Endodermal cell (in vitro differentiated cells): ENCODE data around the gene GALNT5. TPM values are rescaled to one million over a fixed set of nuclear protein-coding genes. Genes with fewer than 3 reads are reported as not detected.

Experiments
- DNase-seq: peaks from one replicate; pipeline ENCODE4 v3.0.0-alpha.2; 2017
- H3K27ac ChIP-seq: 2 replicates; pipeline ENCODE4 v1.5.1; 2013; ENCODE audit warnings: mild to moderate bottlenecking, low read depth, low read length, moderate library complexity
- H3K27me3 ChIP-seq: 2 replicates; pipeline ENCODE4 v1.6.1; 2013; ENCODE audit warnings: mild to moderate bottlenecking, low read length, moderate library complexity; ENCODE audit not compliant: insufficient read depth, control insufficient read depth, poor library complexity, severe bottlenecking
- H3K36me3 ChIP-seq: 2 replicates; pipeline ENCODE4 v1.7.0; 2013; ENCODE audit warnings: mild to moderate bottlenecking, low read length, moderate library complexity; ENCODE audit not compliant: control insufficient read depth, insufficient read depth
- H3K4me1 ChIP-seq: one replicate; pipeline ENCODE4 v1.7.0; 2013; ENCODE audit warnings: low read length; ENCODE audit not compliant: control insufficient read depth, insufficient read depth
- H3K4me3 ChIP-seq: 2 replicates; pipeline ENCODE4 v1.5.1; 2013; ENCODE audit warnings: mild to moderate bottlenecking, low read length, moderate library complexity
- H3K9ac ChIP-seq: 2 replicates; pipeline ENCODE4 v1.6.1; 2013; ENCODE audit warnings: mild to moderate bottlenecking, low read length, moderate library complexity; ENCODE audit not compliant: poor library complexity, severe bottlenecking; ENCODE audit errors: extremely low read depth
- H3K9me3 ChIP-seq: 2 replicates; pipeline ENCODE4 v1.6.1; 2013; ENCODE audit warnings: mild to moderate bottlenecking, low read length, moderate library complexity; ENCODE audit not compliant: control insufficient read depth
- H3K27ac Mint-ChIP-seq: 2 replicates; pipeline ENCODE4 v1.8.0; 2020; ENCODE audit warnings: mixed read lengths
- H3K27me3 Mint-ChIP-seq: 2 replicates; pipeline ENCODE4 v1.8.0; 2021; ENCODE audit warnings: mild to moderate bottlenecking, mixed read lengths; ENCODE audit not compliant: insufficient read depth
- H3K36me3 Mint-ChIP-seq: 2 replicates; pipeline ENCODE4 v1.8.0; 2020; ENCODE audit warnings: low read depth, mixed read lengths
- H3K4me1 Mint-ChIP-seq: 2 replicates; pipeline ENCODE4 v1.8.0; 2020; ENCODE audit warnings: mixed read lengths
- H3K4me3 Mint-ChIP-seq: 2 replicates; pipeline ENCODE4 v1.8.0; 2020; ENCODE audit warnings: mild to moderate bottlenecking, moderate library complexity, mixed read lengths
- H3K9me3 Mint-ChIP-seq: 2 replicates; pipeline ENCODE4 v1.8.0; 2020; ENCODE audit warnings: mild to moderate bottlenecking, mixed read lengths
- WGBS, 2 experiments: methylation state at CpG; one replicate each; pipeline versions ENCODE4 v1.1.5 to v1.1.7; 2013; ENCODE audit warnings: missing lambda C conversion rate in 2 of 2, mixed read lengths in 1 of 2; ENCODE audit not compliant: insufficient coverage in 1 of 2, insufficient read length in 1 of 2; 5-methylcytosine and 5-hydroxymethylcytosine counted together
- total RNA-seq, 2 donors: library from RNA; stranded (reverse); fragmentation: NEBNext Ultra II Directional in 1 of 2; extraction: Animal tissue kit (Norgen Biotek cat#: 25700) in 1 of 2; gene quantifications; 2 replicates in 1 of 2; 3 replicates in 1 of 2; pipeline ENCODE4 v1.2.1, GENCODE V29; 2021
- TF ChIP-seq, protein P1 (sequence below): fragments of 200-600 bp; sonication (generic); conservative IDR thresholded peaks from 2 replicates; pipeline ENCODE4 v1.5.0; 2021; ENCODE audit warnings: antibody characterized with exemption, mild to moderate bottlenecking

The GALNT5 gene
- total RNA-seq, 2 donors from 2014 or later = 0.11 TPM; not detected in 1

DNA sequence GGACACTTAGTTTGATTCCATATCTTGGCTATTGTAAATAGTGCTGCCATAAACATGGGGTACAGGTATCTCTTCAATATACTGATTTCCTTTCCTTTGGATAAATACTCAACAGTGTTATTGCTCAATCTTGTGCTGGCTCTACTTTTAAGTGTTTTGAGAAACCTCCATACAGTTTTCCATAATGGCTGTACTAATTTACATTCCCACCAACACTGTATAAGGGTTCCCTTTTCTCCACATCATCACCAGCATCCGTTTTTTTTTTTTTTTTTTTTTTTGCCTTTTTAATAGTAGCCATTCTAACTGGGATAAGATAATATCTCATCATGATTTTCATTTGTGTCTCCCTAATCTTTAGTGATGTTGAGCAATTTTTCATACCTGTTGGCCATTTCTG lies 29.9 kb upstream of the GALNT5 start:
- no peaks in the 10 kb centered on the region for H3K9me3 Mint-ChIP-seq
- H3K4me3 Mint-ChIP-seq = no peak overlapping the region
- Histone ChIP-seq H3K4me1 (no peaks in the 10 kb centered on the region), H3K27ac (no peak overlapping the region), H3K4me3 (no peak overlapping the region), H3K9me3 (no peaks in the 10 kb centered on the region), H3K9ac (no peak overlapping the region), H3K27me3 (no peaks in the 10 kb centered on the region), H3K36me3 (no peaks in the 10 kb centered on the region)
- 80% methylated on average over 1 of the region's 1 CpG; no CpG with 5 or more reads in 1 of the 2 experiments for WGBS, 2 experiments
- H3K4me1 Mint-ChIP-seq = no peaks in the 10 kb centered on the region
- H3K27ac Mint-ChIP-seq = no peak overlapping the region
- TF ChIP-seq, protein P1, sequence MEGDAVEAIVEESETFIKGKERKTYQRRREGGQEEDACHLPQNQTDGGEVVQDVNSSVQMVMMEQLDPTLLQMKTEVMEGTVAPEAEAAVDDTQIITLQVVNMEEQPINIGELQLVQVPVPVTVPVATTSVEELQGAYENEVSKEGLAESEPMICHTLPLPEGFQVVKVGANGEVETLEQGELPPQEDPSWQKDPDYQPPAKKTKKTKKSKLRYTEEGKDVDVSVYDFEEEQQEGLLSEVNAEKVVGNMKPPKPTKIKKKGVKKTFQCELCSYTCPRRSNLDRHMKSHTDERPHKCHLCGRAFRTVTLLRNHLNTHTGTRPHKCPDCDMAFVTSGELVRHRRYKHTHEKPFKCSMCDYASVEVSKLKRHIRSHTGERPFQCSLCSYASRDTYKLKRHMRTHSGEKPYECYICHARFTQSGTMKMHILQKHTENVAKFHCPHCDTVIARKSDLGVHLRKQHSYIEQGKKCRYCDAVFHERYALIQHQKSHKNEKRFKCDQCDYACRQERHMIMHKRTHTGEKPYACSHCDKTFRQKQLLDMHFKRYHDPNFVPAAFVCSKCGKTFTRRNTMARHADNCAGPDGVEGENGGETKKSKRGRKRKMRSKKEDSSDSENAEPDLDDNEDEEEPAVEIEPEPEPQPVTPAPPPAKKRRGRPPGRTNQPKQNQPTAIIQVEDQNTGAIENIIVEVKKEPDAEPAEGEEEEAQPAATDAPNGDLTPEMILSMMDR = no peak
- DNase-seq = no peak
- no peaks in the 10 kb centered on the region for H3K36me3 Mint-ChIP-seq
- H3K27me3 Mint-ChIP-seq = no peaks in the 10 kb centered on the region

DNA sequence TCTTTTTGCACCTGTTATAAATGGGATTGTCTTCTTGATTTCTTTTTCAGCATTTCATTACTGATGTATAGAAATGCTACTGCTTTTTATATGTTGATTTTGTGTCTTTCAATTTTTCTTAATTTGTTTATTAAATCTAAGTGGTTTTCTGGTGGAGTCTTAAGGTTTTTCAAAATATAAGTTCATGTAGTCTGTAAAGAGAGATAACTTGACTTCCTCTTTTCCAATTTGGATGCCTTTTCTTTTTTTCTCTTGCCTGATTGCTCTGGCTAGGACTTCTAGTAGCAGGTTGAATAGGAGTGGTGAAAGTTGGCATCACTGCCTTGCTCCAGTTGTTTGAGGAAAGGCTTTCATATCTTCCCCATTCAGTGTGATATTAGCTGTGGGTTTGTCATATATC lies 28.6 kb upstream of the GALNT5 start:
- H3K9ac ChIP-seq = no peak overlapping the region
- Mint-ChIP-seq H3K4me3 (no peak overlapping the region), H3K27me3 (no peaks in the 10 kb centered on the region), H3K36me3 (no peaks in the 10 kb centered on the region), H3K27ac (no peak overlapping the region), H3K9me3 (no peaks in the 10 kb centered on the region), H3K4me1 (no peaks in the 10 kb centered on the region)
- H3K27ac ChIP-seq = no peak overlapping the region
- H3K4me3 ChIP-seq = no peak overlapping the region
- no peaks in the 10 kb centered on the region for H3K27me3 ChIP-seq
- no peaks in the 10 kb centered on the region for H3K36me3 ChIP-seq
- no peak for DNase-seq
- H3K9me3 ChIP-seq = no peaks in the 10 kb centered on the region
- TF ChIP-seq, protein P1 = no peak
- no peaks in the 10 kb centered on the region for H3K4me1 ChIP-seq

DNA sequence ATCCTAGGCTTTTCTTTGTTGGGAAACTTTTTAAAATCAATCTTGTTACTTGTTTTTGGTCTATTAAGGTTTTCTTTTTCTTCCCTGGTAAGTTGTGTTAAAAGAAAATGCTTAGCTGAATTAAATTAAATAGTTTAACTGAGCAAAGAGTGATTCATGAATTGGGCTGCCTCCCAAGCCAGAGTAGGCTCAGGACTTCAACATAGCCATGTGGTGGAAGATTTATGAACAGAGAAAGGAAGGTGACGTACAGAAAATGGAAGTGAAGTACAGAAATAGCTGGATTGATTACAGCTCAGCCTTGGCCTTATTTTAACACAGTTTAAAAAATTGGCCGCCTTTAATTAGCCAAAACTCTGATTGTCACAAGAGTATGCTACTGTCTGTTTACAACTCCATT lies 27.9 kb upstream of the GALNT5 start:
- no peak overlapping the region for H3K27ac ChIP-seq
- Mint-ChIP-seq H3K36me3 (no peaks in the 10 kb centered on the region), H3K27ac (no peak overlapping the region), H3K4me3 (no peak overlapping the region), H3K27me3 (no peaks in the 10 kb centered on the region), H3K4me1 (no peaks in the 10 kb centered on the region), H3K9me3 (no peaks in the 10 kb centered on the region)
- no peak overlapping the region for H3K4me3 ChIP-seq
- WGBS, 2 experiments = 92 to 100% methylated on average over 2 of the region's 2 CpGs
- no peaks in the 10 kb centered on the region for H3K27me3 ChIP-seq
- H3K4me1 ChIP-seq = no peaks in the 10 kb centered on the region
- H3K36me3 ChIP-seq = no peaks in the 10 kb centered on the region
- no peak for DNase-seq
- H3K9me3 ChIP-seq = no peaks in the 10 kb centered on the region
- H3K9ac ChIP-seq = no peak overlapping the region
- TF ChIP-seq, protein P1 = no peak
